SHP77 treated with DMSO at 0.1 percent for 48 hours (cell line): ENCODE results near the gene MAN1C1.
A peak's percentile ranks its signal among the peaks of the same experiment; 100 is the strongest.

Experiments used
- DNase-seq: peaks from one replicate; lab custom pipeline; 2025; lab: John Stamatoyannopoulos, UW

MAN1C1 gene

DNA sequence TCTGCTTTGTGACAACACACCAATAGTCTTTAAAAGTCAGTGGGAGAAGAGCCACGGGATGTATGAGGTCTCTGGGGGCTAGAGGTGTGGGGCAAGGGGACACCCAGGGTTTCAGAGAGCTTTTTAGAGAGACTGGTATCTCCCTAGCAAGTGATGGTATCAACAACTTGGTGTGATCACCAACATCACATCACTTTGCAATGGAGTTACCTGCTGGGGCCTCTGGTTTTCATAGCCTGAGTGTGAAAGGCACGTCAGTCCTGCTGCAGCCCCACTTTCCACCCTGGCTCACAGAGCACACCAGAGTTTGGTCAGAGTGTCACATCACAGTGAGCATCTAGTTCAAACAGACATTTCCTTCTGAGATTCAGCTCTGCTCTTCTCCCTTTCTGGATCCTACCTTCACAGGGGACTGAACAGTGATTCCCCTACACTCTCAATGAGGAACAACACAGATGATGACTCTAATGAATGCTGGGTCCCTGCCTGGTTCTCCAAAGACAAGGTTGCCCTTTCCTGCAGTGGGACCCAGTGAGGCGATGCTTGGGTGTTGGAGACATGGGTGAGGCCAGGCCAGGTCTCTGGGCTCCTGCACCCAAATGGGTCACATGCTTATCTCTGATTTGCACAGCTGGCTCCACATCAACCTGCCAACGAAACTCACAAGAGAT, 2.0 kb upstream of the MAN1C1 start:
- no peak for DNase-seq

DNA sequence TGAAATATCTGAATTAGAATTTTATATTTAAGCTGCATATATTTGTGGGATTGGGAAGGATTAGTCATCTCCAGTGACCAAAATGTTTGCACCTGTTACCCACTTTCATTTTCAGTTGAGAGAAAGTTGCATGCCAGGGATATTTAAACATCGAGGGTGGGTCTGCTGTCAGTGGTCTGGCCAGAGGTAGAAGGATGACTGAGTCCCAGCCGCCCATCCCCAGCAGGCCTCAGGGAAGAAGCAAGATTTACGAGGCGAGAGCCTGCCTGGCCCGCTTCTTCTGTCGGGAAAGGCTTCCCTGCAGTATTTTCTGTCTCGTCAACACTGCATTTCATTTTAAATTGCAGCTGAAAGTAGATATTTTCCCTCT, 1.4 kb upstream of the MAN1C1 start:
- no peak for DNase-seq

DNA sequence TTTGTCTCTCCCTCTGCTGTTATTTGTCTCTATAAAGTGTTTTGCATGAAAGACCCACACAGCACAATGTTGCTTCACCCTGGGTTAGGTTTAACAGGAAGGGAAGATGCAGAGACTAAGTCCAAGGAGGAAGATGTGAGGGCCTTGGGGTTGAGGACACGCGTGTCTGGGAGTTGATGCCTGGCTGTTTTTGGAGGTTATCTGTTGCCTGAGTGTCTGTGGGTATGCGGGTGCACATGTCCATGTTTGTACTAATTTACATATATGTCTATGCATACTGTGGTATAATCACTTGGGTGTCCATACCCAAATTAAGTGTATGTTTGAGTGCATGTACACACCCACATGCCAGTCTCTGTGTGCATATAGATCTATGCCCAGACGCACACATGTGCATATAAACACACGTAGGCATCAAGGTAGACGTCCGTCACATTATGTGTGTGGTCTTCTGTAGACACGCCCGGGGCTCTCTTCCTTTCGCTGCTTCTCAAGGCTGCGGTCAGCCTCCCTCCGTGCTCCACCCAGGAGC, 962 bp upstream of the MAN1C1 start:
- no peak for DNase-seq

DNA sequence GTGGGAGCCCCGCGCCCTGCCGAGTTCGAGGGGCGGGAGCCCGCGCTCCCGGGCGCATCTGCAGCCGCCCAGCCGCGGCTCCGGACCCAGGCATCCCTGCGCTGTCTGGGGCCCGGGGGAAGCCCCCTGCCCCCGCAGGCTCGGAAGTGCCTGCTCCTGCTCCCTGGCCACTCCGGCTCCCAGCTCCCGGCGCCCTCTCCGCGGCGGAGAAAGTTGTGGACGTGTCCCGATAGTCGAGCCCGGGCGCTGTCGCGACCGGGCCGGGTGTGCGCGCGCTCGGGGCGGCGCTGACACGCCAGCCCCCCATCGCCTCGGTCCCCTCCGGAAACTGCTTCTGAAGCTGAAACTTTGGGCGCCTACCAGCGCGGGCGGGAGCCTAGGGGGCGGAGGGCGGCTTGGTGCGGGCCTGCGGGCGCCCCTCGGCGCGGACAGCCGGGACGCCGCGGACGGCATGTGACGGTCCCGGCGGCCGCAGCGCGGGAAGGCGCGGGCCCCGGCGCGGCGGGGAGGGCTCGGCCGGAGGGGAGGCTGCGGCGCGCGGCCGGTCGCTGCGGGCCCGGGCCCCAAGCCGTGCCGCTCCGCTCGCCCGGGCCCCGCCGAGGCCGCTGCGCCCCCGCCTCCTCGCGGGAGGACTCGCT, 515 bp downstream of the MAN1C1 start:
- no peak for DNase-seq

DNA sequence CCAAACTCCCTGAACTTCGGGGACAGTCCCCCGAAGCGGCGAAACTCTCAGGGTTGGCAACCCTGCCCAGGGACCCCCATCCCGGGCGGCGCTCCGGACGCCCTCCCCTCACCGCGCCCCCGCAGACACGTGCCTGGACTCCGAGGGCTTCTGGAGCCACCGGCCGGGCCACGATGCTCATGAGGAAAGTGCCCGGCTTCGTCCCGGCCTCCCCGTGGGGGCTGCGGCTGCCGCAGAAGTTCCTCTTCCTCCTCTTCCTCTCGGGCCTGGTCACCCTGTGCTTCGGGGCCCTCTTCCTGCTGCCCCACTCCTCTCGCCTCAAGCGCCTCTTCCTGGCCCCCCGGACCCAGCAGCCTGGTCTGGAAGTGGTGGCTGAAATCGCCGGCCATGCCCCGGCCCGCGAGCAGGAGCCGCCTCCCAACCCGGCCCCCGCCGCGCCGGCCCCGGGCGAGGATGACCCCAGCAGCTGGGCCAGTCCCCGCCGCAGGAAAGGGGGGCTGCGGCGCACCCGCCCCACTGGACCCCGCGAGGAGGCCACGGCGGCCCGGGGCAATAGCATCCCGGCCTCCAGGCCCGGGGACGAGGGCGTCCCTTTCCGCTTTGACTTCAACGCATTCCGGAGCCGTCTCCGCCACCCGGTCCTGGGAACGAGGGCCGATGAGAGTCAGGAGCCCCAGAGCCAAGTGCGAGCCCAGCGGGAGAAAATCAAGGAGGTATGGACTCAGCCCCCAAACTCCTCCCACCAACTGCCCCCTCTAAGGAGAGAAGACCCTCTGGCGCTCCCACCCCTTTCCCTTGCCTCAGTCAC, 1.2 kb downstream of the MAN1C1 start:
- DNase-seq: no peak

DNA sequence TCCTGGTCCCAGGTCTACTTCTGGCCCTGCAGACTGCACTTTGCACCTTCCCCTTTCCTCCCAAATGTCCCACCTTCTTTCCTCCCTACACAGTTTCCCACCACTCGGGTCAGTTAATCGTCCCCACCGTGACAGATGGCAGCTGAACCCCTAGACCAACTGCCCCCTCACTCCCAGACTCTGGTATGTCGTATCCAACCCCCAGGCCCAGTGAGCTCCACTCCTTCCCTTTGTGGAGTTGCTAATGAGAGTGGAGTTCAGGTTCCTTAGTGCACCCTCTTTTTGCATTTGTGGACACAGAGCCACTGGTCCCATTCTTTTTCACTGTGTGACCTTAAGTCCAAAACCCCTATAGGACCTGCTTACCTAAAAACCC, 1.8 kb downstream of the MAN1C1 start:
- DNase-seq: no peak

DNA sequence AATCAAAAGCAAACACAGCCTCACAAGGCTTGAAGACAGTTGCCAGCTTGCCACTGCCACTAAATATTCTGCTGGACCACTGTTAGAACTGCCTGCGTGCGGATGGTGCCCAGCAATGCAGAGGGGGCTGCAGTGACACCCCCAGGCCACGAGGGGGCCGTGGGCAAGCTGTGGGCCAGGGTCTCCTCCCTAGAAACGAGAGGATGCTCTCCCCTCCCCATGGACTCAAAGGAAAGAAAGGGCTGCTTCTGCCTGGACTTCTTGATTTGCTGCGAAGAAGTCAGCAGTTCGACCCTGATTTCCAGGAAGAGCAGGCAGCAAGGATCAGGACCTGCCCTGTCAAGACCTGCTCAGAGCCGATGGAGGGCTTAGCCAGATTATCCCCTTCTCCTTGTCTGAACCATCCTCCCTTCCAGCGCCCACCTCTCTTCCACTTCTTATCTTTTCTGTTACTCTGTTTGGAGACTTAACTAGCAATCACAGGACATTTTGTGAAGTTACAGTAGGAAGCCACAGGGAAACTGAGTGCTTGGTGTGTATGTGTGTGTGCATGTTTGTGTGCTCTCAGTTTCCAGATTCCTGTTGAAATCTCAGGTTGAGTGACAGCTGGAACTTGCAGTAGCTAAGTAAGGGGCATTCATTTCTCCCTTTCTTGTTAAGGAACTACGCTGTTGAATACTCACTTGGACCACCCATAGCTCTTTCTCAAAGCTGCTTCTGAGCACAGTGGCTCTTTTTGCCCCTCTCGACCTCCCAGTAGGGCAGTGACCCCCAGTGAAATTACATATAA, 2.7 kb downstream of the MAN1C1 start:
- peak; percentile 40 for DNase-seq

DNA sequence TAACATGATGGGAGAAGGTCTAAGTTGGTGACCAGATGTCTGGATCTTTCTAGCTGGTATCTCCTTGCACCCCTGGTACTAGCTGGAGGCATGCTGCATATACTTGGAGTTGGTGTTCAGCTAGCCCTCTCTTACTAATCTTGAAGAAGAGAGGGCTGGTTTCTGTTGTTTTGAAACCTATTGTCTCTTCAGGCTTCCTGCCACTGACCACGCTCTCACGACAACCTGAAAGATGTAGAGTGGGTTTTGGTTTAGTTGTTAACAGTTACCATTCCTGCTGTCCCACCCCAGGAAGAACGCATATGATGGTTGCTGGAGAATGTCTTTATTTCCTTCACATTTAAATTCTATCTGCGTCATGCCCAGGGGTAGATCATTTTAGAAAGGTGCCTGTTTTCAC, 3.6 kb downstream of the MAN1C1 start:
- no peak for DNase-seq

DNA sequence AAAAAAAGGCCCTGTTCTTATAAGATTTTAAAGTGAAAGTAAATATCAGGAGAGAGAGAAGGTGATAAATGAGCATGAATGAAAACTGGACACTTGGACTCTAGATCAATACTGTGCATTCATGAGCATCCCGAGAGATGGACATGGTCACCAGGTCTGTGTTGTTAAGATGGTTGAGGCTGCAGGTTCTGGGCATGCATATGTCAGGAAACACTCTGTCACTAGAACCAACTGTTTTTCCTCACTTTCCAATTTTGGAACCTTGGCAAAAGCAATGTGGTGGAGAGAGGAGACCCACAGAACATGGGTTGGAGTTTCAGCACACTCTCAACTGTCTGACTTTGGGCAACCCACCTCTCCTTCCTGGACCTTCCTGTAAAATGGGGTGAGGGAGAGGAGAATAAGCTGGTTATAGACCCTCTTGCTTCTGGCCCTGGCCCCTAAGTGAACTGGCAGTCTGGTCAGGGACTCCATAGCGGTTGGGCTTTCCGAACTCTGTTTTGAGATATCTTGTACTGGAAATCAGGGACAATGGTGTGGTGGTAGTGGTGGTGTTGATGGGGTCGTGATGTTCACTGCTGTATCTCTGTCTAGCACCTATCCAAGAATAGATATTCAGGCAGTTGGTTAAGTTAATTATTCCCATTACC, 4.2 kb downstream of the MAN1C1 start:
- no peak for DNase-seq

DNA sequence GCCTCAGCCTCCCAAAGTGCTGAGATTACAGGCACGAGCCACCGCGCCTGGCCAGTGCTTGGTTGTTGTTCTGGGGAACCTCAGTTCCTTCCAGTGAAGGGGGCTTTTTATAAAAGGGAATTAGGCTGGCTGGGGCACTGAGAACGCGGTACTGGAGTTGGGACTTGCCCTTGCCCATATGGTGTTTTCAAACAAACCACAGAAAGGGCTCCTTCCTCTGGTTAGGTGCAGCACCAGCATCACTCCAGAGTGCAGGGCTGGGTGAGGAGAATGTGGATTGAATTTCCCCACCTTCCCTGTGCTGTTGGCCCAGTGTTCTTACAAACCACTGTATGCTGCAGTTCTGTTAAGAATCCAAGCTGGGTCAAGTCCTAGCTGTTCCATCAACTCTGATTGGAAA, 5.3 kb downstream of the MAN1C1 start:
- no peak for DNase-seq

DNA sequence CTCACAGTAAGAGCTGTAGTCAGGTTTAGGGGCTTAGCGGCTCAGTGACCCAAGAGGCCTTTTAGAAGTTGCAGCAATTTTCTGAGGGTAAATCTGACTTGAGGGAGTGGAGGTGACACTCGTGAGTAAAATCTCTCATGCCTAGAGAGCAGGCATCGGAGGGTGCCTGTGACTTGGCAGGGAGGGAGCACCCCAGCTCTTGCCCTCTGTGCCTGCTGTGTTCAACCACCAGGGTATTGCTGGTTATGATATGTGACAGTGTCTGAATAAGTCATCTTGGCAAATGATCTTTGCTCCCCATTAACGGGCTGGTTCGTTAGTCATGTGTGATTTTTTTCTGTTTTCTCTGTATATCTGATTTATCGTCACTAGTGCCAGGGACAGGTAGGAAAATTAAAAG, 5.9 kb downstream of the MAN1C1 start:
- DNase-seq: no peak

DNA sequence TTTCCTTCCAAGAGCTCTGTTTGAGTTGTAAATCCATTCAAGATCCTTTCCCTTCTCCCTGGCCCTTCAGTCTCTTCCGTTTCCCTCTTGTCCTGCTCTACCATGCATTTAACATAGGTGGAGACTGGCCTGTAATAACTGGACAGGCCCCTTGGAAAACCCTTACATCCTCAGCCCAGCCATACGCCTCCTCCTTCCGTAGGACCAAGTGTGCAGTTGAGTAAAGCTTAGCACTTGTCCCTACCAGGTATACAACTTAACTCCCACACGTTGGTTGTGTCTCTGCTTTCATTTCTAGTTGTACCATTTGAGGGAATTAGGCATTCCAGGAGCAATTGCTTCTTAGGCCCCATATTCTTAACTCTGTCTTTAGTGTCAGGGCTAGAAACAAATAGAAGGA, 6.4 kb downstream of the MAN1C1 start:
- DNase-seq: no peak

DNA sequence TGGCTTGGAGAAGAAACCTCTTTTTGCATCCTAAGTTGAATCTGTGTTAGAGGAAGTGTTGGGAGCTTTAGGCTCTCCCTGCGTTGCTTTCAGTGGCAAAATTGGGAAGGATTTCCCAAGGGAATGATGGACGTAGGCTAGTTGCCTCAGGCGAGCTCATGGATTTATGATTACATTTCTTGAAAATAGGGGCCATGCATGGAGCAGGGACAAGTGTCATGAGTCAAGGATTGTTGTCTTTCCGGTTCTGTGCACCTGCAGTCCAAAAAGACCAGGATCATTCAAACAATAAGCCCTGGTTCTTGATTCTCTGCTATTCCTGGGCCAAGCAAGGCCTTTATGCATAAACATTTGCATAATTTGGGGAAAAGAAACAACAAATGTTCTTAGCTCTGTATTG, 7.1 kb downstream of the MAN1C1 start:
- no peak for DNase-seq

DNA sequence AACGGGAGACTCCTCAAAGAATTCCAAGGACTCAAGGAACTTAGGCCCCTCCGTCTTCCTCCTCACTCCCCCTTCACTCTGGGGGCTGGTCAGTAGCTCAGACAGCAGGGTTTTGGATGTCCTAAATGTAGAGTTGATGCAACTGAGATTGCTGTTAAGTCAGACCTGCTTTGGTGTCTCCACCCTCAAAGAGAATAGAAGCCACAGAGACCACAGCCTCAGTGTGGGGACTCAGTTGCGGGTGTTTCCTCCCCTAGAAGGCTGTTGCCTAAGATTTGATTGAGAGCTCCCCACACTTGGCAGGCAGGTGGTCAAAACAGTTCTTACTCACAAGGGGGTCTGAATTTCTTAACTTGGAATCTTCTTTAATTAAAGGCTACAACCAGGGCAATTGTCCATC, 7.6 kb downstream of the MAN1C1 start:
- DNase-seq: no peak

DNA sequence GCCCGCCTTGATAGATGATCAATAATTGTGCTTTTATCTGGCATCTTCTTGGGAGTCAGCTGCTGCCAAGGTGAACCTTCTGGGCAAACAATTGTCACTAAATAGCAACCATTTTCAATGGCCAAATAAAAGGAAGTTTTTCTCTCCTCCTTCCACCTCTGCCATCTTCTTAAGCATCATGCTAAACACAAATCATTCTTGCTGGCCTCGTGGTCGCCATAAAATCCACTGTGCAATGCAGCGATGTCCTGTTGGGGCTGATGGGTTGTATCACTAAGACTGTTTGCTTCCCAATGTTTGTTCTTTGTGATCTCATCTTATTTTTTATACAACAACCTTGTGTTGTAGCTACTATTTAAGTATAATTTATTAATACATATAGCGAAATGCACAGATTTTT, 8.0 kb downstream of the MAN1C1 start:
- DNase-seq: no peak

DNA sequence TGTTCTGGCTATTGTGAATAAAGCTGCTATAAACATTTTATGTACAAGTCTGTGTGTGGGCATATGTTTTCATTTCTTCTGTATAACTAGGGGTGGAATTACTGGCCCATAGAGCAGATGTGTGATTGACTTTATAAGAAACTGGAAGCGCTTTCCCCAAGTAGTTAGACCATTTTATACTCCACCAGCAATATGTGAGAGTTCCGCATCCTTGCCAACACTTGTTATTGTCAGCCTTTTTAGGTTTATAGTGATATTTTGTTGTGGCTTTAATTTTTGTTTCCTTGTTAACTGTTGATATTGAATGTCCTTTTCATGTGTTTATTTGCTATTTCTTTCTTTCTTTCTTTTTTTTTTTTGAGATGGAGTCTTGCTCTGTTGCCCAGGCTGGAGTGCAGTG, 9.4 kb downstream of the MAN1C1 start:
- no peak for DNase-seq

DNA sequence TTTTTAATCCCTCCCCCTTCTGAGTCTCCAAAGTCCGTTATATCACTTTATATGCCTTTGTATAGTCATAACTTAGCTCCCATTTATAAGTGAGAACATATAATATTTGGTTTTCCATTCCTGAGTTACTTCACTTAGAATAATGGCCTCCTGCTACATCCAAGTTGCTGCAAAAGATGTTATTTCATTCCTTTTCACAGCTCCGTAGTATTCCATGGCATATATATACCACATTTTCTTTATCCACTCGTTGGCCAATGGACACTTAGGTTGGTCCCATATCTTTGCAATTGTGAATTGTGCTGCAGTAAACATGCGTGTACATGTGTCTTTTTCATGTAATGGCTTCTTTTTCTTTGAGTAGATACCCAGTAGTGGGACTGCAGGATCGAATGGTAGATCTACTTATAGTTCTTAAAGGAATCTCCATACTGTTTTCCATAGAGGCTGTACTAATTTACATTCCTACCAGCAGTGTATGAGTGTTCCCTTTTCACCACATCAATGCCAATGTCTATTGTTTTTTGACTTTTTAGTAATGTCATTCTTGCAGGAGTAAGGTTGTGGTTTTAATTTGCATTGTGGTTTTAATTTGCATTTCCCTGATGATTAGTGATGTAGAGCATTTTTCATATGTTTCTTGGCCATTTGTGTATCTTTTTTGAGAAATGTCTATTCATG, 12.3 kb downstream of the MAN1C1 start:
- no peak for DNase-seq

DNA sequence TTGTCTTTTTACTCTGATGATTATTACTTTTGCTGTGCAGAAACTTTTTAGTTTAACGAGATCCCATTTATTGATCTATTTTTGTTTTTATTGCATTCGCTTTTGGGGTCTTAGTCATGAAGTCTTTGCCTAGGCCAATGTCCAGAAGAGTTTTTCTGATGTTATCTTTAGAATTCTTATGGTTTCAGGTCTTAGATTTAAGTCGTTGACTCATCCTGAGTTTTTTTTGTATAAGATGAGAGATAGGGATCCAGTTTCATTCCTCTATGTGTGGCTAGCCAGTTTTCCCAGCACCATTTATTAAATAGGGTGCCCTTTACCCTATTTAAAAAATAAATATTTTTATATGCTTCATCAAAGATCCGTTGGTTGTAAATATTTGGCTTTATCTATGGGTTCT, 13.2 kb downstream of the MAN1C1 start:
- DNase-seq: no peak

DNA sequence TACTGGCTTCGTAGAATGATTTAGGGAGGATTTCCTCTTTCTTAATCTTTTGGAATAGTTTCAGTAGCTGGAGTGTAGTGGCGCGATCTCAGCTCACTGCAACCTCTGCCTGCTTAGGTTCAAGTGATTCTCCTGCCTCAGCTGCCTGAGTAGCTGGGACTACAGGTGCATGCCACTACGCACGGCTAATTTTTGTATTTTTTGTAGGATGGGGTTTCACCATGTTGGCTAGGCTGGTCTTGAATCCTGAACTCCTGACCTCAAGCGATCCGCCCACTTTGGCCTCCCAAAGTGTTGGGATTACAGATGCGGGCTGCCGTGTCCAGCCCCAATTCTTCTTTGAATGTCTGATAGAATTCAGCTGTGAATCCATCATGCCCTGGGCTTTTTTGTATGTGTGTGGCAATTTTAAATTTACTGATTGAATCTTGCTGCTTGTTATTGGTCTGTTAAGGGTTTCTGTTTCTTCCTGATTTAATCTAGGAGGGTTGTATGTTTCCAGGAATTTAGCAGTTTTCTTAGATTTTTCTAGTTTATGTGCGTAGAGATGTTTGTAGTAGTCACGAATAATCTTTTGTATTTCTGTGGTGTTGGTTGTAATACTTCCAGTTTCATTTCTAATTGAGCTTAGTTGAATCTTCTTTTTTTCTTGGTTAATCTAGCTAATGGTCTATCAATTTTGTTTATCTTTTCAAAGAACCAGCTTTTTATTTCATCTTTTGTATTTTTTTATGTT, 15.3 kb downstream of the MAN1C1 start:
- DNase-seq: no peak

DNA sequence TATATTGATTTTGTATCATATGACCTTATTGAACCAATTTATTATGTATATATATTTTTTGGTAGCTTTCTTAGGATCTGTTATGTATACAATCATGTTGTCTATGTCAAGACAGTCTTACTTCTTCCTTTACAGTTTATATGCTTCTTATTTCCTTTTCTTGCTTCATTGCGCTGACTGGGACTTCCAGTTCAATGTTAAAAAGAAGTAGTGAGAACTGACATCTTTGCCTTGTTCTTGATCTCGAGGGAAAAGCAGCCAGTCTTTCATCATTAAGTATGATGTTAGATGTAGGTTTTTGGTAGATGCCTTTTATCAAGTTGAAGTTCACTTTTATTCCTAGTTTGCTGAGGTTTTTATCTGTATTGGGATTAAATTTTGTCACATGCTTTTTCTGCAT, 17.5 kb downstream of the MAN1C1 start:
- no peak for DNase-seq

DNA sequence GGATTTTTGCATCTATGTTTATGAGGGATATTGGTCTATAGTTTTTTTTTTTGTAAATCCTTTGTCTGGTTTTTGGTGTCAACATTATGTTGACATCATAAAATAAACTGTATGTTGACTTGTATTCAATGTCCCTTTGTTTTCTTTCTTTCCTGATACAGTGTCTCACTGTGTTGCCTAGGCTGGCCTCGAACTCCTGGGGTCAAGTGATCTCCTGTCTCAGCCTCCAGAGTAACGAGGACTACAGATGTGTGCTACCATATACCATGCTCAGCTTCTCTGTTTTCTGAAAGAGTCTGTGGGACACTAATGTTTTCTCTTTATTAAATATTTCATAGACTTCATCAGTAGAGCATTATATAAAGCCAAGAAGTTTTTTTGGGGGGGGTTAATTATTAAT, 18.3 kb downstream of the MAN1C1 start:
- DNase-seq: no peak
